ENCODE data around the gene RAI1.

GRCh38 chr17:17706140-17707060, 25.1 kb downstream of the RAI1 start:
- TF ChIP-seq CSDC2 (CRISPR knock-in tag; IDR thresholded peaks at IDR 0.05) = no peak
- no peak for TF ChIP-seq ISL1 (CRISPR knock-in tag; IDR thresholded peaks at IDR 0.05)
- no peak for TF ChIP-seq CSRNP3 (CRISPR knock-in tag; IDR thresholded peaks at IDR 0.05)
- no peak for TF ChIP-seq SNAI2 (CRISPR knock-in tag; IDR thresholded peaks at IDR 0.05)
- no peak for TF ChIP-seq ZFP3 (CRISPR knock-in tag; IDR thresholded peaks at IDR 0.05)
- TF ChIP-seq OSR1 (CRISPR knock-in tag; IDR thresholded peaks at IDR 0.05) = no peak
- no peak for TF ChIP-seq ZNF565 (CRISPR knock-in tag; conservative IDR thresholded peaks at IDR 0.05; ENCODE audit: low read depth)
- no peak for TF ChIP-seq CREB5 (CRISPR knock-in tag; IDR thresholded peaks at IDR 0.05; ENCODE audit: low read depth)
- TF ChIP-seq PPARA (CRISPR knock-in tag; IDR thresholded peaks at IDR 0.05; ENCODE audit: borderline replicate concordance) = no peak
- TF ChIP-seq ZFP30 (CRISPR knock-in tag; IDR thresholded peaks at IDR 0.05) = no peak
- TF ChIP-seq PATZ1 (CRISPR knock-in tag; IDR thresholded peaks at IDR 0.05; ENCODE audit: borderline replicate concordance) = no peak
- no peak for TF ChIP-seq TCF4 (CRISPR knock-in tag; IDR thresholded peaks at IDR 0.05; ENCODE audit: borderline replicate concordance)
- no peak for TF ChIP-seq GLIS3 (CRISPR knock-in tag; IDR thresholded peaks at IDR 0.05)

Data from SK-N-SH treated with all-trans-retinoic acid at 6 μM for 48 hours (cell line).